Spleen (tissue), 11 donors: Measurements from ENCODE around the gene KCNH8. TPM values are rescaled to one million over a fixed set of nuclear protein-coding genes. Genes with fewer than 3 reads are reported as not detected.

Source experiments
- DNase-seq: peaks from one replicate; pipeline ENCODE4 v3.0.0-alpha.2; 2020
- H3K27ac ChIP-seq, 8 donors: fragments of 200-600 bp; sonication (generic) in 7 of 8; 1 replicate in 4 of 8; 2 replicates in 4 of 8; pipeline versions ENCODE4 v1.5.0 to v1.8.0; 2016 to 2021; ENCODE audit warnings: inconsistent platforms in 4 of 8, mild to moderate bottlenecking in 4 of 8, moderate library complexity in 1 of 8
- H3K27me3 ChIP-seq, 7 donors: fragments of 200-600 bp; sonication (generic) in 6 of 7; replicated peaks in 1 of 7; 1 replicate in 4 of 7; 2 replicates in 3 of 7; pipeline versions ENCODE4 v1.5.0 to v1.8.0; 2016 to 2021; ENCODE audit warnings: inconsistent platforms in 3 of 7, mild to moderate bottlenecking in 1 of 7
- H3K36me3 ChIP-seq, 6 donors: fragments of 200-600 bp; sonication (generic) in 5 of 6; 1 replicate in 4 of 6; 2 replicates in 2 of 6; pipeline versions ENCODE4 v1.5.0 to v1.8.0; 2016 to 2021; ENCODE audit warnings: inconsistent platforms in 2 of 6
- H3K4me1 ChIP-seq, 6 donors: fragments of 200-600 bp; sonication (generic) in 5 of 6; 1 replicate in 3 of 6; 2 replicates in 3 of 6; pipeline versions ENCODE4 v1.5.0 to v1.8.0; 2016 to 2021; ENCODE audit warnings: inconsistent platforms in 3 of 6
- H3K4me3 ChIP-seq, 8 donors: fragments of 200-600 bp; sonication (generic) in 7 of 8; 1 replicate in 4 of 8; 2 replicates in 4 of 8; pipeline versions ENCODE4 v1.5.0 to v1.8.0; 2016 to 2021; ENCODE audit warnings: inconsistent platforms in 4 of 8, mild to moderate bottlenecking in 4 of 8, moderate library complexity in 2 of 8
- H3K9me3 ChIP-seq, 8 donors: fragments of 200-600 bp; sonication (generic) in 7 of 8; 1 replicate in 4 of 8; 2 replicates in 4 of 8; pipeline versions ENCODE4 v1.5.0 to v1.8.0; 2016 to 2021; ENCODE audit warnings: inconsistent platforms in 4 of 8
- POLR2A ChIP-seq, 3 donors: fragments of 450-650 bp; IDR thresholded peaks; one replicate each; pipeline ENCODE4 v1.5.1; 2017; ENCODE audit warnings: antibody characterized with exemption in 3 of 3, mild to moderate bottlenecking in 1 of 3
- POLR2AphosphoS5 ChIP-seq, 3 donors: sonication (generic); formaldehyde crosslinking; IDR thresholded peaks; one replicate each; pipeline ENCODE4 v1.5.1; 2017; ENCODE audit warnings: antibody characterized with exemption in 3 of 3
- WGBS, 5 donors: extraction: QIAGEN DNeasy Blood & Tissue Kit in 3 of 5; methylation state at CpG; one replicate each; pipeline versions ENCODE4 v1.1.5 to v1.1.7; 2013 to 2018; 5-methylcytosine and 5-hydroxymethylcytosine counted together
- intact Hi-C: fragments of 100-400 bp; cut with DNase I; formaldehyde crosslinking; loops from one replicate; pipeline ENCODE4 v1.15.0; 2023; ENCODE audit warnings: low total_unique reads
- polyA plus RNA-seq, 3 donors: library from polyadenylated mRNA; stranded (reverse); fragments of 200-250 nt; gene quantifications; one replicate each; pipeline ENCODE4 v1.2.1, GENCODE V29; 2013
- total RNA-seq, 7 donors: library from RNA; depleted of rRNA in 3 of 7; stranded (reverse); fragments of >200 nt in 3 of 7; fragmentation: NEBNext Ultra II Directional in 4 of 7; extraction: Animal tissue kit (Norgen Biotek cat#: 25700) in 4 of 7; gene quantifications; one replicate each; pipeline versions ENCODE4 v1.1.0 to v1.2.1, GENCODE V29; 2016 to 2021
- TF ChIP-seq, protein P1 (sequence below), 11 experiments: fragments of 200-600 bp in 7 of 11; fragments of 450-650 bp in 4 of 11; sonication (generic) in 4 of 11; IDR thresholded peaks in 8 of 11; conservative IDR thresholded peaks in 3 of 11; 1 replicate in 7 of 11; 2 replicates in 4 of 11; pipeline versions ENCODE4 v1.4.0 to v1.8.0; 2016 to 2021; ENCODE audit warnings: antibody characterized with exemption in 11 of 11, inconsistent platforms in 4 of 11, mild to moderate bottlenecking in 1 of 11
- donor health status: healthy with polysubstance abuse.
- donor health status: DM: no; HTN: no; CAD: no; lungs with moderate emphysema.
- donor health status: DM: no; HTN: no; CAD: no.
- donor health status: Bipolar disorder and iron deficiency.
- donor health status: healthy.
- donor health status: DM: no; HTN: no; CAD: no.
- donor health status: DM: yes; HTN: yes; CAD: no.

Gene KCNH8
- total and polyA plus RNA-seq, 10 donors: 0.70 to 3.1 (median 2.2) TPM

DNA sequence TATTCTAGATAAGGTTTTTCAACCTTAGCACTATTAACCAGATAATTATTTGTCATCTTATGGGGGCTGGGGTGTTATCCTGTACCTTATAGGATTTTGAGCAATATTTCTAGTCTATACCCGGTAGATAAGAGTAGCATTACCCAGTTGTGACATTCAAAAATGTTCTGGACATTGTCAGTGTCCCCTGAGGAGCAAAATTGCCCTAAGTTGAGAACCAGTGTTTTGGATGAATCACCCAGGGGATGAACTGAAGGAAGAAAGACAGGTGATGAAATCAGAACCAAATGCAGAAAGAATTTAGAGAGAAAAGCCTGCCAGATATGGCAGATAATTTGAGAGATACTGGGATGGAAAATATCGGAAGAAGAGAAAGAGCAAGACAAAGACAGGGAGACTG, 58.2 kb downstream of the KCNH8 start:
- H3K27ac ChIP-seq: no peak overlapping the region
- WGBS, 5 donors: 78 to 91% (median 80%) methylated on average over 2 of the region's 2 CpGs

DNA sequence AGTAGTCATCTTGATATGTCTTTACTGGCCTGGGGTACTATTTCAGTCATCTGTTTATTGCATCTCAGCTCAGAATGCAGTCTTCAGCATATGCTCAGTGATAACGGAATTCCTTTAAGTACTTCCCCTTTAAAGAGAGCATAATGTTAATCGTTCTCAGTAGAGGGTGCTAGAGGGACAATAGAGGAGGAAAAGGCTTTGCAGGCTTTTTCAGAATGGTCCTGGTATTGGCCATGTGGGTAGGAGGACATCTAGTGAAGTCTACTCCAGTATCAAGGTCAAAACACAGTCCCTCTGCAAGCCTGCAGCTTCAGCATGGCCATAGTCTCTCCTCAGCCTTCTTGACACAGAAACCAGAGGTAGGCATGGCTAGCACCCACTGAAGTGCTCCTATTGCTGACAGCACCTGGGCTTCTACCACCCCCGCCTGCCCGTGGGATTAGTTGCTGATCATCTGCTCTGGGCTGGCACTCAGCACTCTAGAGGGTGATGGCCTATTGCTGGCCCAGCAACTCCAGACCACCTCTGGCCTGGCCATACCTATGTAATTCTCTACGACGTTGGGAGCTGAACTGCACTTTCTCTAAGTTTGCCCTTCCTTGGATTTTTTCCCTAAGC, 65.4 kb downstream of the KCNH8 start:
- no peaks in the 10 kb centered on the region for H3K4me1 ChIP-seq
- TF ChIP-seq, protein P1, sequence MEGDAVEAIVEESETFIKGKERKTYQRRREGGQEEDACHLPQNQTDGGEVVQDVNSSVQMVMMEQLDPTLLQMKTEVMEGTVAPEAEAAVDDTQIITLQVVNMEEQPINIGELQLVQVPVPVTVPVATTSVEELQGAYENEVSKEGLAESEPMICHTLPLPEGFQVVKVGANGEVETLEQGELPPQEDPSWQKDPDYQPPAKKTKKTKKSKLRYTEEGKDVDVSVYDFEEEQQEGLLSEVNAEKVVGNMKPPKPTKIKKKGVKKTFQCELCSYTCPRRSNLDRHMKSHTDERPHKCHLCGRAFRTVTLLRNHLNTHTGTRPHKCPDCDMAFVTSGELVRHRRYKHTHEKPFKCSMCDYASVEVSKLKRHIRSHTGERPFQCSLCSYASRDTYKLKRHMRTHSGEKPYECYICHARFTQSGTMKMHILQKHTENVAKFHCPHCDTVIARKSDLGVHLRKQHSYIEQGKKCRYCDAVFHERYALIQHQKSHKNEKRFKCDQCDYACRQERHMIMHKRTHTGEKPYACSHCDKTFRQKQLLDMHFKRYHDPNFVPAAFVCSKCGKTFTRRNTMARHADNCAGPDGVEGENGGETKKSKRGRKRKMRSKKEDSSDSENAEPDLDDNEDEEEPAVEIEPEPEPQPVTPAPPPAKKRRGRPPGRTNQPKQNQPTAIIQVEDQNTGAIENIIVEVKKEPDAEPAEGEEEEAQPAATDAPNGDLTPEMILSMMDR (IDR thresholded peaks at IDR 0.05 in 8 of 11, conservative IDR thresholded peaks at IDR 0.05 in 3 of 11): peak in 5 of 11 experiments; percentile 14 to 31 (median 17)
- no peak for TF ChIP-seq POLR2AphosphoS5 (IDR thresholded peaks at IDR 0.05)
- H3K36me3 ChIP-seq: no peaks in the 10 kb centered on the region
- H3K4me3 ChIP-seq: no peak overlapping the region
- WGBS, 5 donors: 63 to 69% (median 67%) methylated on average over 6 of the region's 6 CpGs
- H3K27ac ChIP-seq: no peak overlapping the region
- intact Hi-C loops: no loop called here
- peak; percentile 58 for DNase-seq
- no peaks in the 10 kb centered on the region for H3K27me3 ChIP-seq
- H3K9me3 ChIP-seq: no peaks in the 10 kb centered on the region

More for the DNA sequence above, 58.2 kb downstream of the KCNH8 start:
- Histone ChIP-seq H3K4me3 (no peak overlapping the region), H3K4me1 (no peaks in the 10 kb centered on the region), H3K27me3 (no peaks in the 10 kb centered on the region), H3K36me3 (no peaks in the 10 kb centered on the region), H3K9me3 (no peaks in the 10 kb centered on the region)
- no peak for DNase-seq
- intact Hi-C loops: no loop called here
- TF ChIP-seq, protein P1 (IDR thresholded peaks at IDR 0.05 in 8 of 11, conservative IDR thresholded peaks at IDR 0.05 in 3 of 11): no peak
- TF ChIP-seq POLR2AphosphoS5 (IDR thresholded peaks at IDR 0.05): no peak
- no peak for TF ChIP-seq POLR2A (IDR thresholded peaks at IDR 0.05)

DNA sequence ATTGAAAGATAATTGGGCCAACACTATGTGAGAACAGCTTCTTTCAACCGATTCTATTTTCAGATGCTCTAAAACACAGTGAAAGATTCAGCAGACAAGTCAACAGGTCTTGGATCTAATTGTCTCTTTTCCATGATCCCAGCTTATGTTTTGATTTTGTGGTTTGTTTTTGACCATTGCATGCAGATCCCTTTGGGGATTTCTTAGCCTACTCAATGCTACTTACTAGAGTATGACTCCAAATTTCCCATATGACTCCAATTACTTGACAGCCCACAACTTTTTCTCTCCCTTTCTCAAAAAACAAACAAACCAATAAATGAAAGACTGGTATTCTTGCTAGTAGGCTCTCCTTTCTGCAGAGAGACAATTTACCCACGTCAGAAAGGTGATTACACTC, 67.1 kb downstream of the KCNH8 start:
- no peak for DNase-seq
- Histone ChIP-seq H3K4me1 (no peaks in the 10 kb centered on the region), H3K36me3 (no peaks in the 10 kb centered on the region), H3K27me3 (no peaks in the 10 kb centered on the region), H3K9me3 (no peaks in the 10 kb centered on the region), H3K27ac (no peak overlapping the region), H3K4me3 (no peak overlapping the region)
- 69 to 87% (median 76%) methylated on average over 2 of the region's 2 CpGs for WGBS, 5 donors
- TF ChIP-seq POLR2A (IDR thresholded peaks at IDR 0.05) (no peak), POLR2AphosphoS5 (IDR thresholded peaks at IDR 0.05) (no peak)
- TF ChIP-seq, protein P1 (IDR thresholded peaks at IDR 0.05 in 8 of 11, conservative IDR thresholded peaks at IDR 0.05 in 3 of 11): no peak
- intact Hi-C loops: no loop called here

DNA sequence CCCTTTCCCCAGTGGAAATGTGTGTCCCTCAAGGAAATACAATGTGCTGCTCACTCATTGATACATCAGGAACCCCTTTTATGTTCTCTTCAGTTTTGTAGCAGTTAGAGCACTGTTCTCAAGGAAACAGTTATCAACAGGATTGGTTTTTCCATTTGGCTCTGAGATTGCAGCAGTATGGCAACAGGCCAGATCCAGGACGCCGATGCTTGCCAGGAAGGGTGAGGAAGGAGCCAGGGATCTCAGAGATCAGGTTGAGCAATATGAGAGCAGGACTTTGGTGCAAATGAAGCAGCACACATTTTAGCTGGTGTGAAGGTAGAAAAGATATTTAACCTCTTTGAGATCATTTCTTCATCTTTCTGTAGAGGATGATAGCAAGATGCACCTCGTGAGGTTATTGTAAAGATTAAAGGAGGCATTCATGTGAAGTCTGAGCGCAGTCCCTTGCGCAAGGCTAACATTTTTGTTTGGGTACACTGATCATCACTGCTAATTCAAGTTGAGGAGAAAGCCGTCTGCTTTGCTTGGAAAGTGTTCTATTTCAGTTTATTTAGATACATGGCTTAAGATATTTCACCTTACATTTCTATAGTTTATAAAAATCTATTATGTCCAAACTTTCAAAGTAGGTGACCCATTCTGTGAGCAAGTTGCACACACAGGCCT, 68.5 kb downstream of the KCNH8 start:
- TF ChIP-seq POLR2A (IDR thresholded peaks at IDR 0.05) (no peak), POLR2AphosphoS5 (IDR thresholded peaks at IDR 0.05) (no peak)
- TF ChIP-seq, protein P1 (IDR thresholded peaks at IDR 0.05 in 8 of 11, conservative IDR thresholded peaks at IDR 0.05 in 3 of 11): no peak
- intact Hi-C loops: no loop called here
- H3K27ac ChIP-seq: no peak overlapping the region
- 77 to 89% (median 80%) methylated on average over 6 of the region's 6 CpGs for WGBS, 5 donors
- DNase-seq: no peak
- H3K4me3 ChIP-seq: no peak overlapping the region
- no peaks in the 10 kb centered on the region for H3K36me3 ChIP-seq
- H3K4me1 ChIP-seq: no peaks in the 10 kb centered on the region
- H3K27me3 ChIP-seq: no peaks in the 10 kb centered on the region
- no peaks in the 10 kb centered on the region for H3K9me3 ChIP-seq
